Measurements from ENCODE around the gene TLL2. TPM values are rescaled to one million over a fixed set of nuclear protein-coding genes. Genes with fewer than 3 reads are reported as not detected.

The TLL2 gene
- total and polyA plus RNA-seq, 2 of the 4 experiments (the other 2 are of a cell fraction), result under 0.01 to 0.05 TPM

DNA sequence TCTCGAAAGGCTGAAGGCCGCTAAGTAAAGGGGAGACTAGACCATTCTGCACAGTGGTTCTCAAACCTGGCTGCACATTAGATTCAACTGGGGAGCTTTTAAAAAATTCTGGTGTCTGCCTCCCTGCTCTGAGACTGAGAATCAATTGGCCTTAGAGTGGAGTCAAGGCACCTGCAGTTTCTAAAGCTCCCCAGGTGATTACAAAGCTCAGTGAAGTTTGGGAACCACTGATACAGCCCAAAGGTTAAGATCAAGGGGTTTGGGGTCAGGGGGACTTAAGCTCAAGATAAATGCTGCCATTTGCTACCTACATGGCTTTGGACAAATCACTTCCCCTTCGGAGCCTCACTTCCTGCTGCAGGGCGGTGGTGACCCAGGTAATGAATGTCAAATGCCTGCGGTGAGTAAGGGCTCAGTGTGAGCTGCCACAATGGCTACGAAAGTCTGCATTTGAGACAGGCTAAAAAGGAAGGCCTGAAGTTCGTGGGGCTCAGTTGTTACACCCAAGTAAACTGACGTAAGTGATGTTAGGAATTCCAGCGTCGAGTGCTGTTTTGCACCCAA is 72.3 kb downstream of the TLL2 start:
- BruUV-seq (replicated peaks), result no TSS peak
- Histone ChIP-seq H3K4me2 (ENCODE audit: low read depth, low read length) (no peak overlapping the region), H3K27me3 (ENCODE audit: control insufficient read depth, insufficient read depth, low read length) (no peaks in the 10 kb centered on the region), H3K14ac (replicated peaks; ENCODE audit: low read depth, low read length) (no peak overlapping the region), H3K36me3 (ENCODE audit: control insufficient read depth, insufficient read depth, low read length) (no peaks in the 10 kb centered on the region), H3K27ac (ENCODE audit: insufficient read depth, low read length) (no peak overlapping the region), H2BK20ac (ENCODE audit: low read depth, low read length) (no peak overlapping the region), H3K4me1 (ENCODE audit: control insufficient read depth, insufficient read depth, low read length) (no peaks in the 10 kb centered on the region), H3K56ac (ENCODE audit: extremely low read depth, insufficient read depth, low read length) (no peak overlapping the region), H3K4me3 (ENCODE audit: insufficient read depth, low read depth, low read length) (no peak overlapping the region), H3K23ac (ENCODE audit: low read depth, low read length) (no peak overlapping the region), H2BK5ac (ENCODE audit: low read depth, low read length, poor library complexity, severe bottlenecking) (no peak overlapping the region), H3K9me3 (ENCODE audit: control insufficient read depth, insufficient read depth, low read length) (no peaks in the 10 kb centered on the region), H3K4ac (ENCODE audit: low read depth, low read length) (no peak overlapping the region), H3K9me1 (ENCODE audit: insufficient read depth, low read length) (no peaks in the 10 kb centered on the region), H4K91ac (ENCODE audit: insufficient read depth, low read depth, low read length) (no peak overlapping the region), H3K9ac (ENCODE audit: low read depth, low read length) (no peak overlapping the region), H2BK15ac (ENCODE audit: low read depth, low read length) (no peak overlapping the region), H4K20me1 (ENCODE audit: insufficient read depth, low read length) (no peaks in the 10 kb centered on the region), H2AK9ac (replicated peaks; ENCODE audit: low read depth, low read length, poor library complexity) (no peak overlapping the region), H2AK5ac (ENCODE audit: low read depth, low read length) (no peak overlapping the region), H3K79me1 (ENCODE audit: low read depth in 1 of 2, low read length in 2 of 2) (no peaks in the 10 kb centered on the region), H2BK120ac (ENCODE audit: low read depth, low read length) (no peak overlapping the region), H4K5ac (ENCODE audit: low read depth, low read length) (no peak overlapping the region), H2AFZ (replicated peaks; ENCODE audit: low read length, poor library complexity) (no peak overlapping the region), H3K18ac (ENCODE audit: low read depth, low read length) (no peak overlapping the region), H4K8ac (ENCODE audit: low read depth in 2 of 2, low read length in 2 of 2) (no peak overlapping the region)
- ChIA-PET POLR2A (ENCODE audit: unreplicated experiment) (no interaction called here), CTCF (no interaction called here)
- DNase-seq (no peak), ATAC-seq (ENCODE audit: low read depth) (no peak)
- intact Hi-C loops (cut with micrococcal nuclease) (no loop called here), in situ Hi-C loops (cut with MboI; ENCODE audit: low sequenced_read_pairs) (no loop called here), dilution Hi-C loops (cut with HindIII; ENCODE audit: low sequenced_read_pairs, unreplicated experiment) (no loop called here)
- TF ChIP-seq SMC3 (IDR thresholded peaks at IDR 0.05; ENCODE audit: low read depth, low read length) (no peak), MXI1 (IDR thresholded peaks at IDR 0.05; ENCODE audit: borderline replicate concordance, low read depth, low read length) (no peak), POLR2A (IDR thresholded peaks at IDR 0.05; ENCODE audit: low read depth, low read length) (no peak), MAFK (IDR thresholded peaks at IDR 0.05; ENCODE audit: low read depth, low read length) (no peak)
- TF ChIP-seq, protein P1, sequence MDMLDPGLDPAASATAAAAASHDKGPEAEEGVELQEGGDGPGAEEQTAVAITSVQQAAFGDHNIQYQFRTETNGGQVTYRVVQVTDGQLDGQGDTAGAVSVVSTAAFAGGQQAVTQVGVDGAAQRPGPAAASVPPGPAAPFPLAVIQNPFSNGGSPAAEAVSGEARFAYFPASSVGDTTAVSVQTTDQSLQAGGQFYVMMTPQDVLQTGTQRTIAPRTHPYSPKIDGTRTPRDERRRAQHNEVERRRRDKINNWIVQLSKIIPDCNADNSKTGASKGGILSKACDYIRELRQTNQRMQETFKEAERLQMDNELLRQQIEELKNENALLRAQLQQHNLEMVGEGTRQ (IDR thresholded peaks at IDR 0.05; ENCODE audit: low read depth, low read length), result no peak
- 53% methylated on average over 4 of the region's 10 CpGs; no CpG with 5 or more reads in 1 of the 2 experiments for WGBS, 2 experiments (ENCODE audit: extremely low coverage in 2 of 2, insufficient read length in 1 of 2)
